Endothelial cell of umbilical vein (primary cell): ENCODE data around the gene KSR1. TPM values are rescaled to one million over a fixed set of nuclear protein-coding genes. Genes with fewer than 3 reads are reported as not detected.

Source experiments
- BruUV-seq: library from RNA; stranded (reverse); fragments of 400-500 nt; replicated peaks from 2 replicates; lab custom pipeline; 2021; lab: Mats Ljungman, UMichigan
- CTCF ChIA-PET: fragments of 300-600, 350-600 bp; sonication (Branson Sonifier 250); formaldehyde crosslinking; loops from one replicate; lab custom pipeline; 2021; ENCODE audit warnings: antibody characterized with exemption, inconsistent platforms; lab: Charles Lee
- POLR2A ChIA-PET: fragments of 300-600, 350-600 bp; sonication (Branson Sonifier 250); formaldehyde crosslinking; loops from one replicate; lab custom pipeline; 2021; ENCODE audit warnings: antibody characterized with exemption, inconsistent platforms; lab: Charles Lee
- DNase-seq: peaks from one replicate; pipeline ENCODE4 v3.0.0-alpha.2; 2011; ENCODE audit warnings: low read depth, low spot score
- FAIRE-seq: peaks from 2 replicates; lab custom pipeline; 2011; peaks lifted over from hg19 to GRCh38; lab: Jason Lieb, UNC
- H2AFZ ChIP-seq: 2 replicates; pipeline ENCODE4 v1.6.0; 2012; ENCODE audit warnings: low read depth, low read length, control low read depth, inconsistent platforms
- H3K27ac ChIP-seq: 2 replicates; pipeline ENCODE4 v1.5.1; 2011; ENCODE audit warnings: low read depth, mild to moderate bottlenecking, control low read depth, low read length, moderate library complexity; ENCODE audit not compliant: insufficient read depth
- H3K27me3 ChIP-seq, 2 experiments: 2 replicates each; pipeline versions ENCODE4 v1.6.0 to v1.6.1; 2011; ENCODE audit warnings: low read length in 2 of 2, mixed read lengths in 1 of 2; ENCODE audit not compliant: control insufficient read depth in 2 of 2, insufficient read depth in 2 of 2
- H3K36me3 ChIP-seq, 2 experiments: 2 replicates in 1 of 2; 3 replicates in 1 of 2; pipeline ENCODE4 v1.5.1; 2011; ENCODE audit warnings: low read length in 2 of 2, mild to moderate bottlenecking in 1 of 2, moderate library complexity in 1 of 2; ENCODE audit not compliant: control insufficient read depth in 2 of 2, insufficient read depth in 2 of 2; ENCODE audit errors: extremely low read depth in 1 of 2
- H3K4me1 ChIP-seq: 3 replicates; pipeline ENCODE4 v1.5.1; 2011; ENCODE audit warnings: mild to moderate bottlenecking, low read length; ENCODE audit not compliant: control insufficient read depth, insufficient read depth; ENCODE audit errors: extremely low read depth
- H3K4me2 ChIP-seq: 2 replicates; pipeline ENCODE4 v1.6.1; 2011; ENCODE audit warnings: low read length, control low read depth, mixed read lengths; ENCODE audit not compliant: insufficient read depth
- H3K4me3 ChIP-seq, 3 experiments: fragments of 200-600 bp in 1 of 3; sonication (generic), shearing (Covaris generic) in 1 of 3; replicated peaks in 1 of 3; 2 replicates each; pipeline ENCODE4 v1.5.1; 2011 to 2016; ENCODE audit warnings: control low read depth in 3 of 3, low read length in 3 of 3, mild to moderate bottlenecking in 2 of 3, inconsistent platforms in 1 of 3, low read depth in 1 of 3, moderate library complexity in 1 of 3; ENCODE audit not compliant: insufficient read depth in 1 of 3
- H3K79me2 ChIP-seq: 2 replicates; pipeline ENCODE4 v1.6.0; 2012; ENCODE audit warnings: low read length, inconsistent platforms; ENCODE audit not compliant: control insufficient read depth, insufficient read depth
- H3K9ac ChIP-seq: replicated peaks from 2 replicates; pipeline ENCODE3; 2011; ENCODE audit warnings: low read length, control low read depth; ENCODE audit not compliant: insufficient read depth; ENCODE audit errors: extremely low read depth
- H3K9me1 ChIP-seq: replicated peaks from 3 replicates; pipeline ENCODE4 v1.6.0; 2011; ENCODE audit warnings: mild to moderate bottlenecking, low read length; ENCODE audit not compliant: control insufficient read depth, insufficient read depth; ENCODE audit errors: extremely low read depth
- H3K9me3 ChIP-seq: replicated peaks from 2 replicates; pipeline ENCODE4 v1.5.1; 2012; ENCODE audit warnings: low read length, inconsistent platforms; ENCODE audit not compliant: control insufficient read depth, insufficient read depth
- H4K20me1 ChIP-seq: replicated peaks from 2 replicates; pipeline ENCODE3; 2011; ENCODE audit warnings: mild to moderate bottlenecking, low read length; ENCODE audit not compliant: control insufficient read depth, insufficient read depth; ENCODE audit errors: extremely low read depth
- EZH2 ChIP-seq: IDR thresholded peaks from 2 replicates; pipeline ENCODE4 v1.6.1; 2012; ENCODE audit warnings: borderline replicate concordance, low read depth, mild to moderate bottlenecking, moderate library complexity, low read length, inconsistent platforms; ENCODE audit not compliant: severe bottlenecking
- POLR2A ChIP-seq: IDR thresholded peaks from 2 replicates; pipeline ENCODE4 v1.6.1; 2012; ENCODE audit warnings: low read depth, mild to moderate bottlenecking, control low read depth, low read length
- POLR2AphosphoS5 ChIP-seq: IDR thresholded peaks from 2 replicates; pipeline ENCODE4 v1.6.1; 2012; ENCODE audit warnings: low read depth, mild to moderate bottlenecking, control low read depth, low read length, moderate library complexity; ENCODE audit not compliant: insufficient read depth
- dilution Hi-C: fragments of 300-500 bp; cut with MboI; formaldehyde crosslinking; loops from one replicate; pipeline ENCODE4 v1.15.0; 2019; ENCODE audit warnings: low sequenced_read_pairs; ENCODE audit not compliant: extremely low pct_ligation_motif_present
- intact Hi-C: fragments of 100-400 bp; cut with micrococcal nuclease; formaldehyde crosslinking; loops from one replicate; pipeline ENCODE4 v1.10.0; 2022
- polyA plus RNA-seq, 4 experiments: library from polyadenylated mRNA; depleted of rRNA in 3 of 4; stranded (reverse) in 3 of 4; unstranded in 1 of 4; fragments of >200 nt; gene quantifications; 2 replicates each; pipeline versions ENCODE4 v1.2.1 to v1.2.3, GENCODE V29; 2011 to 2012; ENCODE audit warnings: missing spikeins in 1 of 4
- total RNA-seq: library from RNA; stranded (reverse); gene quantifications from 2 replicates; pipeline ENCODE4 v1.2.3, GENCODE V29; 2021
- TF ChIP-seq, protein P1 (sequence below), 2 donors: IDR thresholded peaks; 1 replicate in 1 of 2; 2 replicates in 1 of 2; pipeline ENCODE4 v1.5.1; 2011; ENCODE audit warnings: low read length in 2 of 2, mild to moderate bottlenecking in 2 of 2, moderate library complexity in 2 of 2, control low read depth in 1 of 2, inconsistent platforms in 1 of 2, low read depth in 1 of 2; ENCODE audit not compliant: insufficient read depth in 1 of 2; ENCODE audit errors: extremely low read depth in 1 of 2

Gene KSR1
- total and polyA plus RNA-seq, 2 donors (not counting 3 experiments of a cell fraction or from before 2014, with no cell fraction given), result 35.4 to 80.2 TPM

DNA sequence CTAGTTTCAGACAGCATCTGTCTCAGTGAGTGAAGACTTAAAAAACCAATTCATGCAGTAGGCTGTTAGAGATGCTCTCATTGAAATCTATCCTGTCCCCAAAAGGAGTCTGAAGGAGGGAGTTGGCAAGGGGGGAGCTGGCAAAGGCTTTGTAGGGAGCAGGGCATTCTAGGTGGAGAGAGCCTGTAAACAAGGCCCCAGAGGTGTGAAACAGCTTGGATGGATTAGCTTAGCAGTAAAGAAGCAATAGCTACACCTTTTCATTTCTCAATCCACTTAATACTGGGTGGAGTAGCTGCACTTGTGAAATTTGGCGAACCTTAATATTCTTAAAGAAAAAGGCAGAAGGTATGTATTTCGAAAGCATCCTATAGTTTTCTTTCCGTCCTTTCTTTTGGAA, 61.8 kb downstream of the KSR1 start:
- ChIA-PET CTCF (interaction anchor here (0.8 to 1.4 kb wide), 2 partner anchors 18 to 82 kb away, joined by 4 read pairs; no protein-coding TSS in a partner anchor), POLR2A (no interaction called here)
- no peak overlapping the region for H3K9ac ChIP-seq
- BruUV-seq, result no TSS peak
- FAIRE-seq, result no peak
- H2AFZ ChIP-seq, result no peak overlapping the region
- no peak overlapping the region for H3K27ac ChIP-seq
- no peak overlapping the region for H3K4me3 ChIP-seq
- no peak for DNase-seq
- H3K27me3 ChIP-seq, result no peaks in the 10 kb centered on the region
- H3K4me2 ChIP-seq, result no peak overlapping the region
- H3K36me3 ChIP-seq, result no peaks in the 10 kb centered on the region
- dilution Hi-C loops, result no loop called here
- H3K9me3 ChIP-seq, result no peaks in the 10 kb centered on the region
- intact Hi-C loops, result no loop called here
- H3K4me1 ChIP-seq, result no peaks in the 10 kb centered on the region
- no peaks in the 10 kb centered on the region for H4K20me1 ChIP-seq
- TF ChIP-seq POLR2AphosphoS5 (no peak), POLR2A (no peak), EZH2 (no peak)
- TF ChIP-seq, protein P1, sequence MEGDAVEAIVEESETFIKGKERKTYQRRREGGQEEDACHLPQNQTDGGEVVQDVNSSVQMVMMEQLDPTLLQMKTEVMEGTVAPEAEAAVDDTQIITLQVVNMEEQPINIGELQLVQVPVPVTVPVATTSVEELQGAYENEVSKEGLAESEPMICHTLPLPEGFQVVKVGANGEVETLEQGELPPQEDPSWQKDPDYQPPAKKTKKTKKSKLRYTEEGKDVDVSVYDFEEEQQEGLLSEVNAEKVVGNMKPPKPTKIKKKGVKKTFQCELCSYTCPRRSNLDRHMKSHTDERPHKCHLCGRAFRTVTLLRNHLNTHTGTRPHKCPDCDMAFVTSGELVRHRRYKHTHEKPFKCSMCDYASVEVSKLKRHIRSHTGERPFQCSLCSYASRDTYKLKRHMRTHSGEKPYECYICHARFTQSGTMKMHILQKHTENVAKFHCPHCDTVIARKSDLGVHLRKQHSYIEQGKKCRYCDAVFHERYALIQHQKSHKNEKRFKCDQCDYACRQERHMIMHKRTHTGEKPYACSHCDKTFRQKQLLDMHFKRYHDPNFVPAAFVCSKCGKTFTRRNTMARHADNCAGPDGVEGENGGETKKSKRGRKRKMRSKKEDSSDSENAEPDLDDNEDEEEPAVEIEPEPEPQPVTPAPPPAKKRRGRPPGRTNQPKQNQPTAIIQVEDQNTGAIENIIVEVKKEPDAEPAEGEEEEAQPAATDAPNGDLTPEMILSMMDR (IDR thresholded peaks at IDR 0.05; ENCODE audit: extremely low read depth in 1 of 2, insufficient read depth in 1 of 2, low read depth in 1 of 2, low read length in 2 of 2), result no peak
- no peaks in the 10 kb centered on the region for H3K9me1 ChIP-seq
- peaks cover 11% of the 10 kb centered on the region for H3K79me2 ChIP-seq
